Cardiac fibroblast (primary cell): ENCODE results near the gene FAM209A.
"Not testable (repeated sequence)": the region's sequence is repeated elsewhere in the genome, so short reads cannot be mapped to it uniquely, and the experiment has no call there.

Source experiments
- DNase-seq, 2 donors: peaks; one replicate each; pipeline versions ENCODE4 v3.0.0 to v3.0.0-alpha.2; 2010; ENCODE audit warnings: low read depth in 2 of 2
- H3K4me3 ChIP-seq, 2 donors: replicated peaks in 1 of 2; 1 replicate in 1 of 2; 2 replicates in 1 of 2; pipeline ENCODE4 v1.5.1; 2011; ENCODE audit warnings: low read depth in 2 of 2, low read length in 2 of 2, mild to moderate bottlenecking in 2 of 2, moderate library complexity in 1 of 2
- TF ChIP-seq, protein P1 (sequence below): IDR thresholded peaks from one replicate; pipeline ENCODE4 v1.5.1; 2011; ENCODE audit warnings: low read depth, mild to moderate bottlenecking, low read length, inconsistent platforms

FAM209A gene

DNA sequence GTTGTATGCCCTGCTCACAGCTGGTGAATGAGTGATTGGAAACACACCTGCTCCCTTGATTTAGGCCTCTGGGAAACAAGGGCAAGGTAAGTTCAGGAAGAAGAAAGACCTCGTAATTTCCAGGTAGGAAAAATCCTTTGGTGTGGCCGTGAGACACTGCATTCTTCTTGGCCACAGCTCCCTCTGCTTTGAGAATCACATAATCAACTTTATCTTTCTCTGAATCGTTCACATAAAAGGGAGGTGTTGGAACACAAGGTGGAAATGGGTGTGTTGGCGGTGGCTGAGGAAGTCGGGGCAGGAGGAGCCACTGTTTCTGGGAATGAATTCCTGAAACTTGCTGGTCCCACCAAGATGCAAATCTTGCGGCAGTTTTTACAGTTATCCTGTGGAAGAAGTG, 34.4 kb downstream of the FAM209A start:
- no peak overlapping the region for H3K4me3 ChIP-seq
- no peak for DNase-seq
- TF ChIP-seq, protein P1, sequence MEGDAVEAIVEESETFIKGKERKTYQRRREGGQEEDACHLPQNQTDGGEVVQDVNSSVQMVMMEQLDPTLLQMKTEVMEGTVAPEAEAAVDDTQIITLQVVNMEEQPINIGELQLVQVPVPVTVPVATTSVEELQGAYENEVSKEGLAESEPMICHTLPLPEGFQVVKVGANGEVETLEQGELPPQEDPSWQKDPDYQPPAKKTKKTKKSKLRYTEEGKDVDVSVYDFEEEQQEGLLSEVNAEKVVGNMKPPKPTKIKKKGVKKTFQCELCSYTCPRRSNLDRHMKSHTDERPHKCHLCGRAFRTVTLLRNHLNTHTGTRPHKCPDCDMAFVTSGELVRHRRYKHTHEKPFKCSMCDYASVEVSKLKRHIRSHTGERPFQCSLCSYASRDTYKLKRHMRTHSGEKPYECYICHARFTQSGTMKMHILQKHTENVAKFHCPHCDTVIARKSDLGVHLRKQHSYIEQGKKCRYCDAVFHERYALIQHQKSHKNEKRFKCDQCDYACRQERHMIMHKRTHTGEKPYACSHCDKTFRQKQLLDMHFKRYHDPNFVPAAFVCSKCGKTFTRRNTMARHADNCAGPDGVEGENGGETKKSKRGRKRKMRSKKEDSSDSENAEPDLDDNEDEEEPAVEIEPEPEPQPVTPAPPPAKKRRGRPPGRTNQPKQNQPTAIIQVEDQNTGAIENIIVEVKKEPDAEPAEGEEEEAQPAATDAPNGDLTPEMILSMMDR: no peak

DNA sequence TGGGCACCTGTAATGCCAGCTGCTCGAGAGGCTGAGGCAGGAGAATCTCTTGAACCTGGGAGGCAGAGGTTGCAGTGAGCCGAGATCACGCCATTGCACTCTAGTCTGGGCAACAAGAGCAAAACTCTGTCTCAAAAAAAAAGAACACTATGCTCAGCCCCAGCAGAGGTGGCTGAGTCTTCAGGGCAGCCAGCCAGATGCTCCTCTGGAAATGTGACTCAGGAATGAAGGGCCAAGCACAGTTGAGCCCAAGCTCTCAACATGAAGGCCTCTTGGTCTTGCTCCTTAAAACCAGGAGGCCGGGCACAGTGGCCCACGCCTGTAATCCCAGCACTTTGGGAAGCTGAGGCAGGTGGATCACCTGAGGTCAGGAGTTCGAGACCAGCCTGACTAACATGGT, 40.0 kb downstream of the FAM209A start:
- peak in 1 of 2 donors; percentile 10 for DNase-seq
- not testable (repeated sequence) for H3K4me3 ChIP-seq

DNA sequence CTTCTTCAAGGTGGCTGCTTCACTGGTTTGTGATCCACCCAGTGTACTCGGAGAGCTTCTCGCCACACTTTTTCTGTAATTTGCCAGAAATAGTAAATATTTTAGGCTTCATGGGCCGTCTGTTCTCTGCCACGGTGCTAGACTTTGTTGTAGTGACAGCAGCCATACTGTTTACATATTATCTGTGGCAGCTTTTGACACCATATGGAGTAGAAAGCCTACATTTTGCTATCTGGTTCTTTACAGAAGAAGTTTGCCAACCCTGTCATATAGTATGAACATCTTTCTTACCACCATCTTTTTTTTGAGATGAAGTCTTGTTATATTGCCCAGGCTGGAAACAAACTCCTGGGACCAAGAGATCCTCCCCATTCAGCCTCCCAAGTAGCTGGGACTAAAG, 41.0 kb downstream of the FAM209A start:
- DNase-seq: no peak
- TF ChIP-seq, protein P1: no peak
- no peak overlapping the region for H3K4me3 ChIP-seq

DNA sequence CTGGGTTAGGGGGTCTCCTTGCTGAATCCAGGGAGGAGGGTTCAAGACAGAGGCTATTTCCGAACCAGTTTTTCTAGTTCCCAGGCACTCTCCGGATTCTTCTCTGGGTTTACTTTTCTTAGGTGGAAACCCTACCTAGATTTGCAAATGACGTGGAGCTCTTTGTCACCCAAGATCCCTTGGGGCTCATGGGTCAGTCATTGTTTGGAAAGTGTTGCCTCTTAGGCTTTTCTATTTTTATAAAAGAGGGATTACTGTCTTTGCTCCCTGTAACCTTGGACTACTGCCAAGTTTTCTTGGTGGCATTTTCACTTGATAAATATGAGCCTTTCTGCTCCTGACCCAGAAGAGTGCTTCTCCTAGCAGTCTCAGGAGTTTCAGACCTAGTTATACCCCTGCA, 42.1 kb downstream of the FAM209A start:
- H3K4me3 ChIP-seq: no peak overlapping the region
- TF ChIP-seq, protein P1: no peak
- DNase-seq: no peak

DNA sequence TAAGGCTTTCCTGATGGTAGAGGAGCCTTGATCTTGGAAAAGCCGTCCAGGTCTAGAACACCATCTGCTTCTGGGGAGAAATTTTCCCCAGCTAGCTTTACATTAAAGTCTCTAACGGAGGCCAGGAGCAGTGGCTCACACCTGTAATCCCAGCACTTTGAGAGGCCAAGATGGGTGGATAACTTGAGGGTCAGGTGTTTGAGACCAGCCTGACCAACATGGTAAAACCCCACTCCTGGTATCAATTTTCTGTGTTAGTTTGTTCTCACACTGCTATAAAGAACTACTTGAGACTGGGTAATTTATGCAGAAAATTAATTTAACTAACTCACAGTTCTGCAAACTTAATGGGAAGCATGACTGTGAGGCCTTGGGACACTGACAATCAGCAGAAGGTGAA, 46.3 kb downstream of the FAM209A start:
- TF ChIP-seq, protein P1: no peak
- H3K4me3 ChIP-seq: no peak overlapping the region
- no peak for DNase-seq

DNA sequence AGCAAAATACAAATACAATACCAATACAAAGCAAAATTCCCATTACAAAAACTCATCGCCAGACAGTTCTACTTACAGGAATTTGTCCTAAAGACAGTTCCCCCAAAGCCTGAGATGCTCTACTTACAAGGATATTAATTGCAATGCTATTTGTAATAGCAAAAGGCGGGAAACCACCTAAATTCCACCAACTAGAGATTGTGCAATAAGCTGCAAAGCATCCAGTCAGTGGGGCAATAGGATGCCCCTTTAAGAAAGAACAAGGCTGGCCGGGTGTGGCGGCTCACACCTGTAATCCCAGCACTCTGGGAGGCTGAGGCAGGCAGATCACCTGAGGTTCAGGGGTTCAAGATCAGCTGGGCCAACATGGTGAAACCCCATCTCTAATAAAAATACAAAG, 47.6 kb downstream of the FAM209A start:
- H3K4me3 ChIP-seq: no peak overlapping the region
- TF ChIP-seq, protein P1: no peak
- DNase-seq: peak; percentile 5 to 9

DNA sequence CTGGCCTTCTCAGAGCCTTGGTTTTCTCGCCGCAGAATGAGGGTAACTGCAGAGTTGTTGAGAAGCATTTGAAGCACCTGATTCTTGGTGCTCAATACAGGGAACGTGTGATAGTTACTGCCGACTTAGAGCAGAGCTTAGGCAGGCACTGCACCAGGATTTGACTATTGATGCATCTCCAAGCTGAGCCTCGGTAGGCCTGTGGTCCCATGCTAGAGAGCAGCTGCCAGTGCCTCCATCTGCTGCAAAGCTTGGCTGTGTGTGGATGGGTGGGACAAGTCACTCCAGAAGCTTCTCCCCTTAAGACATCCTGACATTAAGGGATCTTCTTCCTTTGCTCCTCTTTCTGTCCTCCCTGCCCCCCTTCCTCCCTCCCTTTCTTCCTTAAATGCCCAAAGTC, 49.4 kb downstream of the FAM209A start:
- TF ChIP-seq, protein P1: no peak
- no peak overlapping the region for H3K4me3 ChIP-seq
- DNase-seq: no peak
